Activated CD8-positive, alpha-beta memory T cell treated with anti-CD3 and anti-CD28 coated beads, Interleukin-2, amount 50 U/mL, for 48 hours (primary cell): ENCODE results near the gene FBXO11.
"Not testable (repeated sequence)": the region's sequence is repeated elsewhere in the genome, so short reads cannot be mapped to it uniquely, and the experiment has no call there.

Experiments
- DNase-seq: peaks from one replicate; pipeline ENCODE4 v3.0.0-alpha.2; 2020

FBXO11 gene

GRCh38 chr2:47906157-47907038 lies at the start of gene FBXO11:
Gene FBXO11 (minus strand): TSS chr2:47906498. CDS start chr2:47905720, 778 bp downstream.
- DNase-seq: peak; percentile 91

GRCh38 chr2:47950340-47951301 lies 44.3 kb upstream of the FBXO11 start:
- no peak for DNase-seq

GRCh38 chr2:47946593-47946992 lies 40.3 kb upstream of the FBXO11 start:
- no peak for DNase-seq

- DNase-seq: no peak
These were observed 38.9 kb upstream of the FBXO11 start for GRCh38 chr2:47945046-47945781.

- no peak for DNase-seq
These were observed 35.6 kb upstream of the FBXO11 start for GRCh38 chr2:47941936-47942335.

GRCh38 chr2:47937677-47938076 lies 31.4 kb upstream of the FBXO11 start:
- DNase-seq: no peak

GRCh38 chr2:47935071-47935470 lies 28.8 kb upstream of the FBXO11 start:
- no peak for DNase-seq

- no peak for DNase-seq
These were observed 11.7 kb upstream of the FBXO11 start for GRCh38 chr2:47918043-47918442.

GRCh38 chr2:47917276-47917961 lies 11.1 kb upstream of the FBXO11 start:
- DNase-seq: no peak

- no peak for DNase-seq
These were observed 10.1 kb upstream of the FBXO11 start for GRCh38 chr2:47916412-47916811.

- DNase-seq: not testable (repeated sequence)
These were observed 4.4 kb upstream of the FBXO11 start for GRCh38 chr2:47910662-47911061.

GRCh38 chr2:47908682-47909081 lies 2.4 kb upstream of the FBXO11 start:
- DNase-seq: no peak

GRCh38 chr2:47907039-47907781 lies 912 bp upstream of the FBXO11 start:
- peak; percentile 60 for DNase-seq

GRCh38 chr2:47905386-47906156 lies 727 bp downstream of the FBXO11 start:
- DNase-seq: peak; percentile 81

- DNase-seq: no peak
These were observed 2.4 kb downstream of the FBXO11 start for GRCh38 chr2:47903781-47904490.

GRCh38 chr2:47901892-47902291 lies 4.4 kb downstream of the FBXO11 start:
- DNase-seq: not testable (repeated sequence)

GRCh38 chr2:47900857-47901256 lies 5.4 kb downstream of the FBXO11 start:
- no peak for DNase-seq

- DNase-seq: no peak
These were observed 6.1 kb downstream of the FBXO11 start for GRCh38 chr2:47899915-47900816.
